Activated naive CD8-positive, alpha-beta T cell (primary cell): ENCODE data around the gene SLC50A1.

ENCODE experiments used
- H3K27ac Mint-ChIP-seq: one replicate; pipeline ENCODE4 v1.8.0; 2021; ENCODE audit warnings: mixed read lengths
- H3K27me3 Mint-ChIP-seq: one replicate; pipeline ENCODE4 v1.8.0; 2021; ENCODE audit warnings: mixed read lengths
- H3K36me3 Mint-ChIP-seq: one replicate; pipeline ENCODE4 v1.8.0; 2021; ENCODE audit warnings: mixed read lengths
- H3K4me1 Mint-ChIP-seq: one replicate; pipeline ENCODE4 v1.8.0; 2021; ENCODE audit warnings: low read depth, mixed read lengths
- H3K4me3 Mint-ChIP-seq: one replicate; pipeline ENCODE4 v1.8.0; 2021; ENCODE audit warnings: mild to moderate bottlenecking, mixed read lengths
- H3K9me3 Mint-ChIP-seq: one replicate; pipeline ENCODE4 v1.8.0; 2021; ENCODE audit warnings: low read depth, mixed read lengths

Gene SLC50A1

GRCh38 chr1:155168456-155169210 lies 33.0 kb downstream of the SLC50A1 start:
- no peak overlapping the region for H3K27ac Mint-ChIP-seq
- no peak overlapping the region for H3K4me3 Mint-ChIP-seq
- no peaks in the 10 kb centered on the region for H3K9me3 Mint-ChIP-seq
- H3K4me1 Mint-ChIP-seq: peaks cover 38% of the 10 kb centered on the region
- H3K27me3 Mint-ChIP-seq: no peaks in the 10 kb centered on the region
- H3K36me3 Mint-ChIP-seq: peaks cover 6% of the 10 kb centered on the region

GRCh38 chr1:155169541-155169940 lies 33.9 kb downstream of the SLC50A1 start:
- H3K4me1 Mint-ChIP-seq: peaks cover 42% of the 10 kb centered on the region
- no peaks in the 10 kb centered on the region for H3K9me3 Mint-ChIP-seq
- H3K4me3 Mint-ChIP-seq: peak overlapping the region; percentile 6
- H3K27ac Mint-ChIP-seq: no peak overlapping the region
- H3K27me3 Mint-ChIP-seq: no peaks in the 10 kb centered on the region
- H3K36me3 Mint-ChIP-seq: peaks cover 6% of the 10 kb centered on the region

- Mint-ChIP-seq H3K9me3 (no peaks in the 10 kb centered on the region), H3K27me3 (no peaks in the 10 kb centered on the region), H3K36me3 (peaks cover 6% of the 10 kb centered on the region), H3K4me3 (peak overlapping the region; percentile 70), H3K4me1 (peaks cover 47% of the 10 kb centered on the region), H3K27ac (no peak overlapping the region)
Measured at GRCh38 chr1:155170101-155170785, 34.6 kb downstream of the SLC50A1 start.

- H3K4me1 Mint-ChIP-seq: peaks cover 49% of the 10 kb centered on the region
- H3K27me3 Mint-ChIP-seq: no peaks in the 10 kb centered on the region
- no peaks in the 10 kb centered on the region for H3K9me3 Mint-ChIP-seq
- H3K36me3 Mint-ChIP-seq: peaks cover 6% of the 10 kb centered on the region
- no peak overlapping the region for H3K27ac Mint-ChIP-seq
- no peak overlapping the region for H3K4me3 Mint-ChIP-seq
Measured at GRCh38 chr1:155170806-155171205, 35.2 kb downstream of the SLC50A1 start.

GRCh38 chr1:155171836-155172731 lies 36.4 kb downstream of the SLC50A1 start:
- no peaks in the 10 kb centered on the region for H3K27me3 Mint-ChIP-seq
- H3K9me3 Mint-ChIP-seq: no peaks in the 10 kb centered on the region
- peak overlapping the region; percentile 99 for H3K27ac Mint-ChIP-seq
- H3K4me3 Mint-ChIP-seq: peak overlapping the region; percentile 98
- peaks cover 6% of the 10 kb centered on the region for H3K36me3 Mint-ChIP-seq
- peaks cover 57% of the 10 kb centered on the region for H3K4me1 Mint-ChIP-seq

- H3K4me1 Mint-ChIP-seq: peaks cover 49% of the 10 kb centered on the region
- H3K4me3 Mint-ChIP-seq: peak within 1 kb of the TSS; percentile 98
- peak within 1 kb of the TSS; percentile 99 for H3K27ac Mint-ChIP-seq
- no peaks in the 10 kb centered on the region for H3K27me3 Mint-ChIP-seq
- H3K36me3 Mint-ChIP-seq: peaks cover 8% of the 10 kb centered on the region
- no peaks in the 10 kb centered on the region for H3K9me3 Mint-ChIP-seq
Measured at GRCh38 chr1:155172732-155173477, 37.3 kb downstream of the SLC50A1 start, which contains the start of gene KRTCAP2. TSS of gene KRTCAP2 (minus strand) at chr1:155173304. CDS start at chr1:155173224, 80 bp downstream.

GRCh38 chr1:155173478-155174323 lies 38.0 kb downstream of the SLC50A1 start, which contains the start of gene TRIM46:
TSS of gene TRIM46 (plus strand) at chr1:155173849. CDS start at chr1:155173967, 118 bp downstream.
- peak within 1 kb of the TSS; percentile 98 for H3K4me3 Mint-ChIP-seq
- H3K36me3 Mint-ChIP-seq: peaks cover 8% of the 10 kb centered on the region
- peaks cover 47% of the 10 kb centered on the region for H3K4me1 Mint-ChIP-seq
- H3K9me3 Mint-ChIP-seq: no peaks in the 10 kb centered on the region
- no peaks in the 10 kb centered on the region for H3K27me3 Mint-ChIP-seq
- H3K27ac Mint-ChIP-seq: peak within 1 kb of the TSS; percentile 99

GRCh38 chr1:155174324-155175280 lies 39.0 kb downstream of the SLC50A1 start:
- H3K4me3 Mint-ChIP-seq: peak overlapping the region; percentile 98
- no peaks in the 10 kb centered on the region for H3K27me3 Mint-ChIP-seq
- H3K27ac Mint-ChIP-seq: peak overlapping the region; percentile 99
- H3K4me1 Mint-ChIP-seq: peaks cover 47% of the 10 kb centered on the region
- H3K9me3 Mint-ChIP-seq: no peaks in the 10 kb centered on the region
- H3K36me3 Mint-ChIP-seq: peaks cover 4% of the 10 kb centered on the region

- Mint-ChIP-seq H3K4me3 (peak overlapping the region; percentile 13), H3K9me3 (no peaks in the 10 kb centered on the region), H3K27ac (peak overlapping the region; percentile 22), H3K27me3 (no peaks in the 10 kb centered on the region), H3K4me1 (peaks cover 42% of the 10 kb centered on the region), H3K36me3 (peaks cover 2% of the 10 kb centered on the region)
Measured at GRCh38 chr1:155175281-155175926, 39.8 kb downstream of the SLC50A1 start.

- no peaks in the 10 kb centered on the region for H3K27me3 Mint-ChIP-seq
- H3K9me3 Mint-ChIP-seq: no peaks in the 10 kb centered on the region
- no peak overlapping the region for H3K4me3 Mint-ChIP-seq
- H3K36me3 Mint-ChIP-seq: peaks cover 2% of the 10 kb centered on the region
- no peak overlapping the region for H3K27ac Mint-ChIP-seq
- H3K4me1 Mint-ChIP-seq: peaks cover 41% of the 10 kb centered on the region
Measured at GRCh38 chr1:155175927-155176371, 40.3 kb downstream of the SLC50A1 start.

GRCh38 chr1:155176544-155177071 lies 41.0 kb downstream of the SLC50A1 start:
- Mint-ChIP-seq H3K27ac (peak overlapping the region; percentile 16), H3K4me3 (peak overlapping the region; percentile 27), H3K36me3 (peaks cover 2% of the 10 kb centered on the region), H3K27me3 (no peaks in the 10 kb centered on the region), H3K4me1 (peaks cover 37% of the 10 kb centered on the region), H3K9me3 (no peaks in the 10 kb centered on the region)
